Astrocyte (in vitro differentiated cells and primary cell): ENCODE results near the gene NSUN5. TPM values are rescaled to one million over a fixed set of nuclear protein-coding genes. Genes with fewer than 3 reads are reported as not detected.
A peak's percentile ranks its signal among the peaks of the same experiment; 100 is the strongest.

Source experiments
- DNase-seq: peaks from one replicate; pipeline ENCODE4 v3.0.0-alpha.2; 2010; ENCODE audit warnings: low read depth
- FAIRE-seq: peaks from 2 replicates; lab custom pipeline; 2011; peaks lifted over from hg19 to GRCh38; lab: Jason Lieb, UNC
- H2AFZ ChIP-seq: 2 replicates; pipeline ENCODE4 v1.6.0; 2012; ENCODE audit warnings: low read depth, low read length, inconsistent platforms
- H3K27ac ChIP-seq: 2 replicates; pipeline ENCODE4 v1.5.1; 2011; ENCODE audit warnings: low read depth, low read length, inconsistent platforms
- H3K27me3 ChIP-seq: 2 replicates; pipeline ENCODE4 v1.6.0; 2011; ENCODE audit warnings: low read length, inconsistent platforms; ENCODE audit not compliant: insufficient read depth
- H3K36me3 ChIP-seq: 2 replicates; pipeline ENCODE4 v1.5.1; 2011; ENCODE audit warnings: low read length, inconsistent platforms; ENCODE audit not compliant: insufficient read depth
- H3K4me1 ChIP-seq: 2 replicates; pipeline ENCODE4 v1.5.1; 2011; ENCODE audit warnings: low read length, inconsistent platforms; ENCODE audit not compliant: insufficient read depth
- H3K4me2 ChIP-seq: 2 replicates; pipeline ENCODE4 v1.6.0; 2012; ENCODE audit warnings: low read length, inconsistent platforms
- H3K4me3 ChIP-seq: 2 replicates; pipeline ENCODE4 v1.5.1; 2011; ENCODE audit warnings: low read depth, mild to moderate bottlenecking, low read length, inconsistent platforms; ENCODE audit not compliant: insufficient read depth
- H3K79me2 ChIP-seq: 2 replicates; pipeline ENCODE4 v1.6.0; 2012; ENCODE audit warnings: mild to moderate bottlenecking, low read length, inconsistent platforms; ENCODE audit not compliant: insufficient read depth
- H3K9ac ChIP-seq: 2 replicates; pipeline ENCODE4 v1.6.0; 2012; ENCODE audit warnings: mild to moderate bottlenecking, low read length, inconsistent platforms
- H3K9me3 ChIP-seq: 2 replicates; pipeline ENCODE4 v1.5.1; 2012; ENCODE audit warnings: low read depth, mild to moderate bottlenecking, low read length, inconsistent platforms; ENCODE audit not compliant: insufficient read depth
- H4K20me1 ChIP-seq: 2 replicates; pipeline ENCODE4 v1.6.0; 2012; ENCODE audit warnings: low read length, inconsistent platforms; ENCODE audit not compliant: insufficient read depth
- H3K27ac Mint-ChIP-seq: one replicate; pipeline ENCODE4 v1.8.0; 2021; ENCODE audit warnings: mild to moderate bottlenecking, mixed read lengths; ENCODE audit not compliant: unreplicated experiment
- H3K27me3 Mint-ChIP-seq: one replicate; pipeline ENCODE4 v1.8.0; 2021; ENCODE audit warnings: low read depth, mixed read lengths; ENCODE audit not compliant: unreplicated experiment
- H3K36me3 Mint-ChIP-seq: one replicate; pipeline ENCODE4 v1.8.0; 2021; ENCODE audit warnings: low read depth, mixed read lengths; ENCODE audit not compliant: unreplicated experiment
- H3K4me1 Mint-ChIP-seq: one replicate; pipeline ENCODE4 v1.8.0; 2021; ENCODE audit warnings: low read depth, mixed read lengths; ENCODE audit not compliant: unreplicated experiment
- H3K4me3 Mint-ChIP-seq: one replicate; pipeline ENCODE4 v1.8.0; 2021; ENCODE audit warnings: mild to moderate bottlenecking, moderate library complexity, mixed read lengths; ENCODE audit not compliant: unreplicated experiment
- H3K9me3 Mint-ChIP-seq: one replicate; pipeline ENCODE4 v1.8.0; 2021; ENCODE audit warnings: mild to moderate bottlenecking, mixed read lengths; ENCODE audit not compliant: unreplicated experiment
- EZH2 ChIP-seq: IDR thresholded peaks from 2 replicates; pipeline ENCODE4 v1.6.1; 2012; ENCODE audit warnings: mild to moderate bottlenecking, low read length, inconsistent platforms; ENCODE audit not compliant: insufficient read depth
- total RNA-seq: library from RNA; stranded (reverse); gene quantifications from 2 replicates; pipeline ENCODE4 v1.2.1, GENCODE V29; 2021
- TF ChIP-seq, protein P1 (sequence below): IDR thresholded peaks from 2 replicates; pipeline ENCODE4 v1.5.1; 2011; ENCODE audit warnings: low read depth, mild to moderate bottlenecking, inconsistent platforms, low read length, moderate library complexity; ENCODE audit not compliant: insufficient read depth

Gene NSUN5
- total RNA-seq, 1 donor from 2014 or later, result 27.6 TPM

DNA sequence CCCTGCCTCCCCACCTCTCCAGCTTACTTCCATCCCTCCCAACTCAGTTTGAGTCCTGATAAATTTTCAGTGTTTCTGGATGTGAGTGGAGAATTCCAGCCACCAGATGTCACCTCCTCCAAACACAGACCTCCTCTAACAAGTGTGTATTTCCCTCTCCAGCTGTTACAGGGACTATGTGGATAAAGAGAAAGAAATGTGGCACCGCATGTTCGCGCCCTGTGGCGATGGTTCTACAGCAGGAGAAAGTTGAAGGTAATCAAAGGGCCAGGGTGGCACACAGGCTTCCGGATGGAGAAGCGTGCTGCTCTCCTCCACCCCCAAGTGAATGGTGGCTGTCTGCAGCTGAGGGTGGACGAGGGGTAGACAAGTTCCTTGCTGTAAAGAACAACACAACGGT is 34.0 kb upstream of the NSUN5 start:
- Histone ChIP-seq H3K4me3 (no peak overlapping the region), H3K27me3 (peaks cover 6% of the 10 kb centered on the region), H3K9ac (no peak overlapping the region), H2AFZ (no peak overlapping the region), H3K36me3 (no peaks in the 10 kb centered on the region), H3K9me3 (no peaks in the 10 kb centered on the region), H3K79me2 (no peaks in the 10 kb centered on the region), H4K20me1 (no peaks in the 10 kb centered on the region), H3K27ac (no peak overlapping the region), H3K4me2 (peak overlapping the region; percentile 56), H3K4me1 (peaks cover 9% of the 10 kb centered on the region)
- Mint-ChIP-seq H3K27me3 (peaks cover 13% of the 10 kb centered on the region), H3K4me3 (peak overlapping the region; percentile 34), H3K36me3 (no peaks in the 10 kb centered on the region), H3K9me3 (peaks cover 5% of the 10 kb centered on the region), H3K27ac (peak overlapping the region; percentile 66), H3K4me1 (peaks cover 11% of the 10 kb centered on the region)
- TF ChIP-seq, protein P1, sequence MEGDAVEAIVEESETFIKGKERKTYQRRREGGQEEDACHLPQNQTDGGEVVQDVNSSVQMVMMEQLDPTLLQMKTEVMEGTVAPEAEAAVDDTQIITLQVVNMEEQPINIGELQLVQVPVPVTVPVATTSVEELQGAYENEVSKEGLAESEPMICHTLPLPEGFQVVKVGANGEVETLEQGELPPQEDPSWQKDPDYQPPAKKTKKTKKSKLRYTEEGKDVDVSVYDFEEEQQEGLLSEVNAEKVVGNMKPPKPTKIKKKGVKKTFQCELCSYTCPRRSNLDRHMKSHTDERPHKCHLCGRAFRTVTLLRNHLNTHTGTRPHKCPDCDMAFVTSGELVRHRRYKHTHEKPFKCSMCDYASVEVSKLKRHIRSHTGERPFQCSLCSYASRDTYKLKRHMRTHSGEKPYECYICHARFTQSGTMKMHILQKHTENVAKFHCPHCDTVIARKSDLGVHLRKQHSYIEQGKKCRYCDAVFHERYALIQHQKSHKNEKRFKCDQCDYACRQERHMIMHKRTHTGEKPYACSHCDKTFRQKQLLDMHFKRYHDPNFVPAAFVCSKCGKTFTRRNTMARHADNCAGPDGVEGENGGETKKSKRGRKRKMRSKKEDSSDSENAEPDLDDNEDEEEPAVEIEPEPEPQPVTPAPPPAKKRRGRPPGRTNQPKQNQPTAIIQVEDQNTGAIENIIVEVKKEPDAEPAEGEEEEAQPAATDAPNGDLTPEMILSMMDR, result peak; percentile 56
- no peak for TF ChIP-seq EZH2
- FAIRE-seq, result no peak
- peak; percentile 25 for DNase-seq

DNA sequence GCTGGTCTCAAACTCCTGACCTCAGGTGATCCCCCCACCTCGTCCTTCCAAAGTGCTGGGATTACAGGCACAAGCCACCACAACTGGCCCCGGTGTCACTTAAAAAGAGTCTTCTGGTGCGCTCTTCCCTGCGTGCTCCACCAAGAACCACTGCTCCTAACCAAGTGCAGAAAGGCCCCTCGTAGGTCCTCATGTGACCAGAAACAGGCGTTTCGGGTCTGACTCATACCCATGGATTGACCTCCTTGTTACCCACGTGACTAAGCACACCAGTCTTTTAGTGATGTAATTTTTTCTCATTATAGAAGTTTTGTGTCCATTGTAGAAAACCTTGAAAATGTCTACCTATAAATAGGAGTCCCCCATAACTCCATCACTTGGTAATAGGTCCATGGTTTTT is 33.3 kb upstream of the NSUN5 start:
- Histone ChIP-seq H3K4me1 (peaks cover 9% of the 10 kb centered on the region), H3K79me2 (no peaks in the 10 kb centered on the region), H4K20me1 (no peaks in the 10 kb centered on the region), H3K27me3 (peaks cover 6% of the 10 kb centered on the region), H3K27ac (no peak overlapping the region), H3K36me3 (no peaks in the 10 kb centered on the region), H2AFZ (peak overlapping the region; percentile 22), H3K9ac (peak overlapping the region; percentile 15), H3K4me2 (peak overlapping the region; percentile 56), H3K4me3 (no peak overlapping the region), H3K9me3 (no peaks in the 10 kb centered on the region)
- FAIRE-seq (no peak), DNase-seq (peak; percentile 70)
- peaks cover 1% of the 10 kb centered on the region for H3K36me3 Mint-ChIP-seq
- H3K4me3 Mint-ChIP-seq, result peak overlapping the region; percentile 55
- H3K27ac Mint-ChIP-seq, result peak overlapping the region; percentile 66
- TF ChIP-seq, protein P1, result no peak
- TF ChIP-seq EZH2, result no peak
- H3K9me3 Mint-ChIP-seq, result peaks cover 5% of the 10 kb centered on the region
- peaks cover 11% of the 10 kb centered on the region for H3K4me1 Mint-ChIP-seq
- H3K27me3 Mint-ChIP-seq, result peaks cover 14% of the 10 kb centered on the region

DNA sequence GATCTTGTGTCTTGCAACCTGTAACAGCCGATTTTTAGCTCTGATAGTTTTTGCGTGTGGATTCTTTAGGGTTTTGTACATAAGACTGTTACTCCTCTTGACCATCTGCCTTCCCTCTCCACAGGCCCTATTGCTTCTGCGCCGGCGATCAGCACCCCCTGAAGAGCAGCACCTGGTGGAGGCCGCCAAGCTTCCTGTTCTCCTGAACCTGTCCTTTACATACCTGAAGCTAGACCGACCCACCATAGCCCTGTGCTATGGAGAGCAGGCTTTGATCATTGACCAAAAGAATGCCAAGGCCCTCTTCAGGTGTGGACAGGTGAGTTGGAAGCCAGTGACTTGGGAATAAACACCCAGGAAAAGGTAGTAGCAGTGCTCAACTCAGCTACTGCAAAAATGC is 31.9 kb upstream of the NSUN5 start:
- Histone ChIP-seq H3K4me1 (peaks cover 9% of the 10 kb centered on the region), H3K9ac (no peak overlapping the region), H4K20me1 (no peaks in the 10 kb centered on the region), H3K27me3 (peaks cover 6% of the 10 kb centered on the region), H2AFZ (no peak overlapping the region), H3K36me3 (no peaks in the 10 kb centered on the region), H3K9me3 (no peaks in the 10 kb centered on the region), H3K27ac (no peak overlapping the region), H3K4me3 (no peak overlapping the region), H3K4me2 (no peak overlapping the region), H3K79me2 (no peaks in the 10 kb centered on the region)
- H3K27ac Mint-ChIP-seq, result no peak overlapping the region
- H3K27me3 Mint-ChIP-seq, result peaks cover 15% of the 10 kb centered on the region
- DNase-seq (no peak), FAIRE-seq (no peak)
- peaks cover 11% of the 10 kb centered on the region for H3K4me1 Mint-ChIP-seq
- no peak for TF ChIP-seq EZH2
- TF ChIP-seq, protein P1, result no peak
- H3K4me3 Mint-ChIP-seq, result no peak overlapping the region
- H3K9me3 Mint-ChIP-seq, result no peaks in the 10 kb centered on the region
- peaks cover 3% of the 10 kb centered on the region for H3K36me3 Mint-ChIP-seq
